ENCODE results near the gene LCE7A.

LCE7A gene

DNA sequence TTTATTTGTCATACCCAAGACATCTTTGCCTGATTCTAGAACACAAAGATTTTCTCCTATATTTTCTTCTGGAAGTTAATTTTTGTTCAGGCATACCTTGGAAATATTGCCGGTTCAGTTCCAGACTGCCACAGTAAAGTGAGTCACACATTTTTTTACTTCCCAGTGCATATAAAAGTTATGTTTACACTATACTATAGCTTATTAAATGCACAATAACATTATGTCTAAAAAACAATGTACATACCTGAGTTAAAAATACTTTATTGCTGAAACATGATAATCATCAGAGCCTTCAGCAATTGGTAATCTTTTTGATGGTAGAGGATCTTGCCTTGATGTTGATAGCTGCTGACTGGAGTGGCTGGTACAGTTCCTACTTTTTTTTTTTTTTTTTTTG lies 28.3 kb downstream of the LCE7A start:
- ATAC-seq (ENCODE audit: low read depth) (peak; percentile 59), DNase-seq (ENCODE audit: low spot score) (no peak)
- Histone ChIP-seq H3K27me3 (ENCODE audit: insufficient read depth, poor library complexity, severe bottlenecking) (no peaks in the 10 kb centered on the region), H3K4me1 (ENCODE audit: insufficient read depth, poor library complexity, severe bottlenecking) (peaks cover 40% of the 10 kb centered on the region), H3K9me3 (ENCODE audit: severe bottlenecking) (no peaks in the 10 kb centered on the region), H3K27ac (ENCODE audit: poor library complexity, severe bottlenecking) (peak overlapping the region; percentile 68), H3K4me3 (ENCODE audit: severe bottlenecking) (no peak overlapping the region), H3K36me3 (ENCODE audit: low read depth) (no peaks in the 10 kb centered on the region)
- TF ChIP-seq, protein P1, sequence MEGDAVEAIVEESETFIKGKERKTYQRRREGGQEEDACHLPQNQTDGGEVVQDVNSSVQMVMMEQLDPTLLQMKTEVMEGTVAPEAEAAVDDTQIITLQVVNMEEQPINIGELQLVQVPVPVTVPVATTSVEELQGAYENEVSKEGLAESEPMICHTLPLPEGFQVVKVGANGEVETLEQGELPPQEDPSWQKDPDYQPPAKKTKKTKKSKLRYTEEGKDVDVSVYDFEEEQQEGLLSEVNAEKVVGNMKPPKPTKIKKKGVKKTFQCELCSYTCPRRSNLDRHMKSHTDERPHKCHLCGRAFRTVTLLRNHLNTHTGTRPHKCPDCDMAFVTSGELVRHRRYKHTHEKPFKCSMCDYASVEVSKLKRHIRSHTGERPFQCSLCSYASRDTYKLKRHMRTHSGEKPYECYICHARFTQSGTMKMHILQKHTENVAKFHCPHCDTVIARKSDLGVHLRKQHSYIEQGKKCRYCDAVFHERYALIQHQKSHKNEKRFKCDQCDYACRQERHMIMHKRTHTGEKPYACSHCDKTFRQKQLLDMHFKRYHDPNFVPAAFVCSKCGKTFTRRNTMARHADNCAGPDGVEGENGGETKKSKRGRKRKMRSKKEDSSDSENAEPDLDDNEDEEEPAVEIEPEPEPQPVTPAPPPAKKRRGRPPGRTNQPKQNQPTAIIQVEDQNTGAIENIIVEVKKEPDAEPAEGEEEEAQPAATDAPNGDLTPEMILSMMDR (IDR thresholded peaks at IDR 0.05; ENCODE audit: poor library complexity, severe bottlenecking): no peak

DNA sequence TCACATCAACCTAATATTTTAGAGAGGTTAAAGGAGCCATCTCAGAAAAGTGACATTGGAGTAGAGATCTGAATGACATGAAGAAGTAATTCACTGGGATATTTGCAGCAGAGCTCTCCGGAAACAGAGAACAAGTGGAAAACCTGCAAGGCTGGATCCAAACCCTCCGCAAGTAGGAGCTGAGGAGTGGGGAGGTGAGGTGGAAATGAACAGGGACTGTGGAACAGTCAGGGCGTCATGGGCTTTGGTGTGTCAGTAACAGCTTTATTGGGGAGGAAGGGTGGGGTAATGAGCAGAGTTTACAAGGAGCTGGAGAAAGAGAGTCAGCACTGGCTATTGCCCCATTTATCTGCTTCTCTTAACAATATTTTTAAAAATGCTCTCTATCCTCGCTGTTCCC lies 39.2 kb downstream of the LCE7A start:
- Histone ChIP-seq H3K4me1 (ENCODE audit: insufficient read depth, poor library complexity, severe bottlenecking) (no peaks in the 10 kb centered on the region), H3K27me3 (ENCODE audit: insufficient read depth, poor library complexity, severe bottlenecking) (no peaks in the 10 kb centered on the region), H3K4me3 (ENCODE audit: severe bottlenecking) (no peak overlapping the region), H3K27ac (ENCODE audit: poor library complexity, severe bottlenecking) (no peak overlapping the region), H3K36me3 (ENCODE audit: low read depth) (no peaks in the 10 kb centered on the region), H3K9me3 (ENCODE audit: severe bottlenecking) (no peaks in the 10 kb centered on the region)
- ATAC-seq (ENCODE audit: low read depth) (no peak), DNase-seq (ENCODE audit: low spot score) (no peak)
- TF ChIP-seq, protein P1 (IDR thresholded peaks at IDR 0.05; ENCODE audit: poor library complexity, severe bottlenecking): no peak

DNA sequence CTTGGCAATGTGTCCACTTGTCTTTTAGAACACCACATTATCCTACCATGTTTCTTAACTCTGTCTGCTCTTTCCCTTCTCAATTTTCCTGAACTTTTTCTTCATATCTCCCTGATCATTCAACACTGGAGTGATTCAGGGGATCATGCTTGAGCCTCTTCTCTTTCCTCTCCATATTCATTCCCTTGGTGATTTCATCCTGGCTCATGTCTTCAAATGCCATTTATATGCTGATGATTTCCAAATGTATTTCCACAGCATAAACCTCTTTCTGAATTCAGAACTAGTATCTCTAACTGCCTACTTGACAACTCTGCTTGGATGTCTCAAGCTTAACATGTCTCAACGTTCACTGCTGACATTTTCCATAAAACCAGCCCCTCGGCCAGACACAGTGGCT lies 40.1 kb downstream of the LCE7A start:
- TF ChIP-seq, protein P1 (IDR thresholded peaks at IDR 0.05; ENCODE audit: poor library complexity, severe bottlenecking): no peak
- H3K36me3 ChIP-seq (ENCODE audit: low read depth): no peaks in the 10 kb centered on the region
- H3K27ac ChIP-seq (ENCODE audit: poor library complexity, severe bottlenecking): no peak overlapping the region
- H3K4me1 ChIP-seq (ENCODE audit: insufficient read depth, poor library complexity, severe bottlenecking): peaks cover 2% of the 10 kb centered on the region
- H3K9me3 ChIP-seq (ENCODE audit: severe bottlenecking): no peaks in the 10 kb centered on the region
- DNase-seq (ENCODE audit: low spot score) (no peak), ATAC-seq (ENCODE audit: low read depth) (no peak)
- no peak overlapping the region for H3K4me3 ChIP-seq (ENCODE audit: severe bottlenecking)
- no peaks in the 10 kb centered on the region for H3K27me3 ChIP-seq (ENCODE audit: insufficient read depth, poor library complexity, severe bottlenecking)

DNA sequence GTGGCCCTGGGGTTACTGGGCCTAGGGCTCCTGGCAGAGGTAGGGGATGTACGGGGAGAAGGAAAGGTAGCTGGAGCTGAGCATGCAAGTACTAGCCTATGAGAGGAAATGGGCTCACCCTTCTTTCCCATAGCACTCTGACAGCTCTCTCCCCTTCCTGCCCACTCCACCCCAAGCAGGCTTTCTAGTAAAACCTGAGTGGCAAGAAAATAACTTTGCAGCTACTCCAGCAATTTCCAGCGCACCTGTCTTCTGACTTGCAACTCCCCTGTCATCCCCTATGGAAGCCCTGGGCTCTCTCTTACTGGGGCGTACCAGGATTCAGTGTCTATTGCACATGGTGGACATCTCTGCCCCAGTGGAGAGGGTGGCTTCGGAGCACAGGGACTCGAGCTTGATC lies 41.8 kb downstream of the LCE7A start:
- ATAC-seq (ENCODE audit: low read depth) (no peak), DNase-seq (ENCODE audit: low spot score) (no peak)
- Histone ChIP-seq H3K27me3 (ENCODE audit: insufficient read depth, poor library complexity, severe bottlenecking) (no peaks in the 10 kb centered on the region), H3K27ac (ENCODE audit: poor library complexity, severe bottlenecking) (no peak overlapping the region), H3K4me1 (ENCODE audit: insufficient read depth, poor library complexity, severe bottlenecking) (peaks cover 18% of the 10 kb centered on the region), H3K9me3 (ENCODE audit: severe bottlenecking) (no peaks in the 10 kb centered on the region), H3K4me3 (ENCODE audit: severe bottlenecking) (no peak overlapping the region), H3K36me3 (ENCODE audit: low read depth) (no peaks in the 10 kb centered on the region)
- TF ChIP-seq, protein P1 (IDR thresholded peaks at IDR 0.05; ENCODE audit: poor library complexity, severe bottlenecking): no peak

DNA sequence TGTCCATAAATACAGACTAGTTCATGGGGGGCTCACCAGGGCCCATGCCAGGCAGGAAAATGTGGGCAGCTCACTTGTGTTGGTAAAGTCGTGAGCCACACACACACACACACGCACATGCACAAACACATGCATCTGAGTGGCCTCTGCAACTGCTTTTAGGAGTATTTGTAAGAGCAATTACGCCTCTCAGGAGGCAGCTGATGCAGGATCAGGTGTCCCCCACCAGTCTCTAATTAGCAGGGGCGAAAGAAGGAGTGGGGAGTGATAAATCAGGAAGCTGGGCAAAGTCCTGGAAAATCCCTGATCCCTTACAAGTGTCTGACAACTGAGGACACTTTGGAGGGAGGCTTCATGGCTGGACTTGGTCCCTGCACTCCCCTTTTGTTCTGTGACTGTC lies 42.8 kb downstream of the LCE7A start:
- H3K27ac ChIP-seq (ENCODE audit: poor library complexity, severe bottlenecking): no peak overlapping the region
- no peaks in the 10 kb centered on the region for H3K9me3 ChIP-seq (ENCODE audit: severe bottlenecking)
- H3K27me3 ChIP-seq (ENCODE audit: insufficient read depth, poor library complexity, severe bottlenecking): no peaks in the 10 kb centered on the region
- H3K4me3 ChIP-seq (ENCODE audit: severe bottlenecking): no peak overlapping the region
- no peaks in the 10 kb centered on the region for H3K36me3 ChIP-seq (ENCODE audit: low read depth)
- TF ChIP-seq, protein P1 (IDR thresholded peaks at IDR 0.05; ENCODE audit: poor library complexity, severe bottlenecking): no peak
- ATAC-seq (ENCODE audit: low read depth) (no peak), DNase-seq (ENCODE audit: low spot score) (no peak)
- peaks cover 28% of the 10 kb centered on the region for H3K4me1 ChIP-seq (ENCODE audit: insufficient read depth, poor library complexity, severe bottlenecking)

Measured in RWPE2 (cell line).